Ecto neural progenitor cell (in vitro differentiated cells): ENCODE measurements around the gene SH3D19.

Experiments used
- DNase-seq: peaks from one replicate; pipeline ENCODE4 v3.0.0-alpha.2; 2018; ENCODE audit warnings: low spot score

The SH3D19 gene

GRCh38 chr4:151228189-151229119 lies 97.0 kb downstream of the SH3D19 start:
- DNase-seq, result no peak

GRCh38 chr4:151227731-151228130 lies 97.7 kb downstream of the SH3D19 start:
- DNase-seq, result no peak

- DNase-seq, result no peak
These were observed 98.2 kb downstream of the SH3D19 start for GRCh38 chr4:151227172-151227571.

GRCh38 chr4:151226004-151226932 lies 99.1 kb downstream of the SH3D19 start:
- no peak for DNase-seq

GRCh38 chr4:151223465-151223864 lies 101.9 kb downstream of the SH3D19 start:
- no peak for DNase-seq

- no peak for DNase-seq
These were observed 105.5 kb downstream of the SH3D19 start for GRCh38 chr4:151219948-151220347.

GRCh38 chr4:151219091-151219490 lies 106.3 kb downstream of the SH3D19 start:
- DNase-seq, result no peak

GRCh38 chr4:151218343-151218742 lies 107.1 kb downstream of the SH3D19 start:
- no peak for DNase-seq

GRCh38 chr4:151217326-151217725 lies 108.1 kb downstream of the SH3D19 start:
- no peak for DNase-seq

GRCh38 chr4:151215295-151215694 lies 110.1 kb downstream of the SH3D19 start:
- DNase-seq, result no peak

GRCh38 chr4:151207868-151208267 lies 117.5 kb downstream of the SH3D19 start:
- no peak for DNase-seq

GRCh38 chr4:151207186-151207585 lies 118.2 kb downstream of the SH3D19 start:
- DNase-seq, result no peak

GRCh38 chr4:151206241-151207005 lies 119.0 kb downstream of the SH3D19 start:
- DNase-seq, result no peak

GRCh38 chr4:151205722-151206121 lies 119.7 kb downstream of the SH3D19 start:
- DNase-seq, result no peak

GRCh38 chr4:151204925-151205524 lies 120.4 kb downstream of the SH3D19 start:
- DNase-seq, result no peak

GRCh38 chr4:151202851-151203455 lies 122.5 kb downstream of the SH3D19 start:
- DNase-seq, result no peak

- DNase-seq, result no peak
These were observed 123.0 kb downstream of the SH3D19 start for GRCh38 chr4:151202381-151202780.

- no peak for DNase-seq
These were observed 125.8 kb downstream of the SH3D19 start for GRCh38 chr4:151199319-151200190.

- no peak for DNase-seq
These were observed 126.7 kb downstream of the SH3D19 start for GRCh38 chr4:151198748-151199147.

- no peak for DNase-seq
These were observed 128.2 kb downstream of the SH3D19 start for GRCh38 chr4:151197247-151197646.
